Cardiac muscle cell (in vitro differentiated cells and primary cell): ENCODE measurements around the gene PACS2. TPM values are rescaled to one million over a fixed set of nuclear protein-coding genes. Genes with fewer than 3 reads are reported as not detected.
A peak's percentile ranks its signal among the peaks of the same experiment; 100 is the strongest.

Experiments
- DNase-seq, 2 donors: peaks; one replicate each; pipeline versions ENCODE4 v3.0.0 to v3.0.0-alpha.2; 2010 to 2017; ENCODE audit warnings: low read depth in 1 of 2, low spot score in 1 of 2
- H3K27ac ChIP-seq: fragments of 200-600 bp; sonication (generic); 2 replicates; pipeline ENCODE4 v1.5.1; 2016
- H3K27me3 ChIP-seq: fragments of 200-600 bp; sonication (generic); 2 replicates; pipeline ENCODE4 v1.6.0; 2016; ENCODE audit warnings: control low read depth
- H3K36me3 ChIP-seq: fragments of 200-600 bp; sonication (generic); 2 replicates; pipeline ENCODE4 v1.5.1; 2016; ENCODE audit warnings: control low read depth
- H3K4me1 ChIP-seq: fragments of 200-600 bp; sonication (generic); 2 replicates; pipeline ENCODE4 v1.8.1; 2017; ENCODE audit warnings: low read depth, mild to moderate bottlenecking, mixed run types
- H3K4me3 ChIP-seq: fragments of 200-600 bp; sonication (generic); 2 replicates; pipeline ENCODE4 v1.5.1; 2016; ENCODE audit warnings: mild to moderate bottlenecking
- H3K9me3 ChIP-seq: fragments of 200-600 bp; sonication (generic); 2 replicates; pipeline ENCODE4 v1.5.1; 2017; ENCODE audit warnings: low read depth, mild to moderate bottlenecking, control low read depth
- CTCF ChIP-seq: IDR thresholded peaks from 2 replicates; pipeline ENCODE4 v1.5.1; 2012; ENCODE audit warnings: low read depth, mild to moderate bottlenecking, low read length
- polyA plus RNA-seq: library from polyadenylated mRNA; unstranded; fragments of >200 nt; fragmentation: Nextera tagmentation; extraction: Ambion mirVana; gene quantifications from 2 replicates; pipeline ENCODE4 v1.2.1, GENCODE V29; 2016
- total RNA-seq: library from RNA; depleted of rRNA; stranded (reverse); fragments of >200 nt; gene quantifications from 2 replicates; pipeline ENCODE4 v1.2.3, GENCODE V29; 2016

PACS2 gene
- total and polyA plus RNA-seq, 2 experiments from 2014 or later: 66.1 to 144 TPM

- no peaks in the 10 kb centered on the region for H3K27me3 ChIP-seq
- no peak overlapping the region for H3K4me3 ChIP-seq
- DNase-seq: no peak
- H3K36me3 ChIP-seq: no peaks in the 10 kb centered on the region
- H3K4me1 ChIP-seq: peaks cover 22% of the 10 kb centered on the region
- no peak for TF ChIP-seq CTCF
- no peak overlapping the region for H3K27ac ChIP-seq
- H3K9me3 ChIP-seq: no peaks in the 10 kb centered on the region
Observed at GRCh38 chr14:105444859-105445258, 130.3 kb downstream of the PACS2 start.

GRCh38 chr14:105445290-105445689 is 130.7 kb downstream of the PACS2 start:
- TF ChIP-seq CTCF: no peak
- DNase-seq: no peak
- no peaks in the 10 kb centered on the region for H3K36me3 ChIP-seq
- H3K9me3 ChIP-seq: no peaks in the 10 kb centered on the region
- no peak overlapping the region for H3K4me3 ChIP-seq
- peaks cover 22% of the 10 kb centered on the region for H3K4me1 ChIP-seq
- no peak overlapping the region for H3K27ac ChIP-seq
- no peaks in the 10 kb centered on the region for H3K27me3 ChIP-seq

GRCh38 chr14:105445901-105446845 is 131.6 kb downstream of the PACS2 start:
- Histone ChIP-seq H3K27ac (peak overlapping the region; percentile 87), H3K4me1 (peaks cover 22% of the 10 kb centered on the region), H3K9me3 (no peaks in the 10 kb centered on the region), H3K36me3 (no peaks in the 10 kb centered on the region), H3K4me3 (no peak overlapping the region), H3K27me3 (no peaks in the 10 kb centered on the region)
- no peak for TF ChIP-seq CTCF
- no peak for DNase-seq

GRCh38 chr14:105446971-105447370 is 132.4 kb downstream of the PACS2 start:
- Histone ChIP-seq H3K27me3 (no peaks in the 10 kb centered on the region), H3K4me3 (no peak overlapping the region), H3K36me3 (no peaks in the 10 kb centered on the region), H3K27ac (peak overlapping the region; percentile 87), H3K4me1 (peaks cover 22% of the 10 kb centered on the region), H3K9me3 (no peaks in the 10 kb centered on the region)
- DNase-seq: no peak
- no peak for TF ChIP-seq CTCF

Other genes starting within 250 kb of the PACS2 start
- 1.2 and 2.0 TPM in 2 replicates for gene GPR132, start 249.3 kb upstream of the PACS2 start, total RNA-seq
- gene GPR132, start 249.3 kb upstream of the PACS2 start, polyA plus RNA-seq: 1.0 TPM in 2 replicates
- 23.1 and 30.7 TPM in 2 replicates for gene JAG2, start 146.0 kb upstream of the PACS2 start, total RNA-seq
- gene JAG2, start 146.0 kb upstream of the PACS2 start, polyA plus RNA-seq: 12.4 and 21.1 TPM in 2 replicates
- gene NUDT14, start 133.4 kb upstream of the PACS2 start, total RNA-seq: 33.2 and 41.3 TPM in 2 replicates
- gene NUDT14, start 133.4 kb upstream of the PACS2 start, polyA plus RNA-seq: 64.3 and 74.4 TPM in 2 replicates
- gene BTBD6, start 66.2 kb upstream of the PACS2 start, total RNA-seq: 19.2 and 20.9 TPM in 2 replicates
- 14.4 and 20.3 TPM in 2 replicates for gene BTBD6, start 66.2 kb upstream of the PACS2 start, polyA plus RNA-seq
- 43.9 and 82.2 TPM in 2 replicates for gene BRF1, start 13.7 kb upstream of the PACS2 start, total RNA-seq
- gene BRF1, start 13.7 kb upstream of the PACS2 start, polyA plus RNA-seq: 22.2 and 26.6 TPM in 2 replicates
- gene TEX22, start 83.8 kb downstream of the PACS2 start, total RNA-seq: 2.5 and 3.7 TPM in 2 replicates
- 3.0 and 4.1 TPM in 2 replicates for gene TEX22, start 83.8 kb downstream of the PACS2 start, polyA plus RNA-seq
- 136 and 208 TPM in 2 replicates for gene MTA1, start 105.1 kb downstream of the PACS2 start, total RNA-seq
- 110 and 149 TPM in 2 replicates for gene MTA1, start 105.1 kb downstream of the PACS2 start, polyA plus RNA-seq
- 804 and 1,173 TPM in 2 replicates for gene CRIP2, start 160.1 kb downstream of the PACS2 start, total RNA-seq
- 1,364 and 1,845 TPM in 2 replicates for gene CRIP2, start 160.1 kb downstream of the PACS2 start, polyA plus RNA-seq
- gene CRIP1, start 172.1 kb downstream of the PACS2 start, total RNA-seq: 46.9 and 51.1 TPM in 2 replicates
- 196 and 203 TPM in 2 replicates for gene CRIP1, start 172.1 kb downstream of the PACS2 start, polyA plus RNA-seq
- gene TEDC1, start 176.5 kb downstream of the PACS2 start, total RNA-seq: 32.0 and 33.0 TPM in 2 replicates
- 27.4 and 27.6 TPM in 2 replicates for gene TEDC1, start 176.5 kb downstream of the PACS2 start, polyA plus RNA-seq
- gene TMEM121, start 211.8 kb downstream of the PACS2 start, total RNA-seq: 6.8 and 8.8 TPM in 2 replicates
- 4.4 and 6.4 TPM in 2 replicates for gene TMEM121, start 211.8 kb downstream of the PACS2 start, polyA plus RNA-seq